GM21619 (cell line): ENCODE measurements around the gene TOMM5.

Experiments
- ATAC-seq: cut with Tn5 transposase; IDR thresholded peaks from one replicate; pipeline ENCODE4 v1.9.1; 2021; ENCODE audit not compliant: unreplicated experiment

The TOMM5 gene

DNA sequence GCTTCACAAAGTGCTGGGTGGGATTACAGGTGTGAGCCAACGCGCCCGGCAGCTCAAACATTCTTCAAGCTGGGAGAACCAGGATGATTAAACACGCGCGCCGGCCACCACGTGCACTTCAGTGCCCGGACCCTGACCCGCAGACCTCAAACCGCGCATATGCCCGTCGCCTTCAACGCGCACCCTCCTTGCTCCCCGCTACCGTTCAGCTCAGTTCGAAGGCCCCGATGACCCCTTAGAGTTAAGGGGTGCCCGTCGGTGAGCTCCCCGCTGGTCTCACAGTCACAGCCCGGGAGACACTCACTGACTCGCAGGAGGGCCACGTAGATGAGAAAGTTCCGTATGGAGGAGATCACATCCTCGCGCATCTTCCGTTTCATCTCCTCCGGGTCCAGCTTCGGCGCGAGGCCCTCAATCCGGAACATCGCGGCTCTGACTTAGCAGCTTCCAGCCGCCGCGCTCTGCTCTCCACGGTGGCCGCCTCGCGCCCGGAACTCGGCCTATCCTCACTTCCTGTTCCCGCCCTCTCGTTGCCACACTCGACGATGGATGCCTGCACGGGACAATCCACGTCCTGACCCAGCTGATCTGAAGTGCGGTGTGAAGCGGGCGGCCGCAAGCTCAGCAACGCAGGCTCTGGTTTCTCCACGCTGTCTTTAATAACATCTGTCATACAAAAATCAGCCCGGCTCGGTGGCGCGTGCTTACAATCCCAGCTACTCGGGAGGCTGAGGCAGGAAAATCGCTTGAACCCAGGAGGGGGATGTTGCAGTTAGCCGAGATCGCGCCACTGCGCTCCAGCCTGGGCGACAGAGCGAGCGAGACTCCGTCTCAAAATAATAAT, at the start of gene TOMM5:
TOMM5 (minus strand) TSS at position 490 of the 844 bp plus-strand sequence; CDS start at position 425, 65 bp downstream.
- peak; percentile 89 for ATAC-seq

- no peak for ATAC-seq
Measured at GRCh38 chr9:37641331-37641730, 48.9 kb upstream of the TOMM5 start.

GRCh38 chr9:37640246-37640645, 47.8 kb upstream of the TOMM5 start:
- ATAC-seq = no peak

GRCh38 chr9:37639841-37640240, 47.4 kb upstream of the TOMM5 start:
- no peak for ATAC-seq

DNA sequence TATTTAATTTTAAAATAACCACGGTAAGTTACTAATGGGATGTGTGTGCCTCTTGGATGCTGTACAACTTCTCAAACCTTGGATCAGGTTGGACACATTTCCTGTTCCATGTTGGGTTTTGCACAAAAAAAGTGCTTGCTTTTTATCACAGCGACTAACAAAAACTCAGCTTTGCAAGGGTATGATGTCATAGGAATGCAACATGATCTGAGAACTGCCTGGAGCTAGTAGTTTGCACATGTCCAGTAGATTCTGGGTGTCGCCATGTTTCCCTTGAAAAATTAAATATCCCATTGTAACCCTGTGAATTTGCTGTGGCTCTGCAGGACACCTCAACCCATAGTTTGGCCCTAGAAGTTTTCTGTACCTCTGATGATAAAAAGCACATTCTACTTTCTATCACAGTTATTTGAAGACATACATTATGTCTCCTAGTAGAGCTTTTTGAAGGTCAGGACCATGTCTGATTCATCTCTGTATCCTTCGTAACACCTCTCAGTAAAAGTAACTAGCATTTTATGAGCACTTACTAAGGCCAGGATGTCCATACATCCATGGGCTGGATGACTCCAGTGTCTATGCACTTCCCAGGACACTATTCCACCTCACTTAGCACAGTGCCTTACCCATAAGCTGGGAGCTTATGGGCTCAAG, 46.8 kb upstream of the TOMM5 start:
- no peak for ATAC-seq

DNA sequence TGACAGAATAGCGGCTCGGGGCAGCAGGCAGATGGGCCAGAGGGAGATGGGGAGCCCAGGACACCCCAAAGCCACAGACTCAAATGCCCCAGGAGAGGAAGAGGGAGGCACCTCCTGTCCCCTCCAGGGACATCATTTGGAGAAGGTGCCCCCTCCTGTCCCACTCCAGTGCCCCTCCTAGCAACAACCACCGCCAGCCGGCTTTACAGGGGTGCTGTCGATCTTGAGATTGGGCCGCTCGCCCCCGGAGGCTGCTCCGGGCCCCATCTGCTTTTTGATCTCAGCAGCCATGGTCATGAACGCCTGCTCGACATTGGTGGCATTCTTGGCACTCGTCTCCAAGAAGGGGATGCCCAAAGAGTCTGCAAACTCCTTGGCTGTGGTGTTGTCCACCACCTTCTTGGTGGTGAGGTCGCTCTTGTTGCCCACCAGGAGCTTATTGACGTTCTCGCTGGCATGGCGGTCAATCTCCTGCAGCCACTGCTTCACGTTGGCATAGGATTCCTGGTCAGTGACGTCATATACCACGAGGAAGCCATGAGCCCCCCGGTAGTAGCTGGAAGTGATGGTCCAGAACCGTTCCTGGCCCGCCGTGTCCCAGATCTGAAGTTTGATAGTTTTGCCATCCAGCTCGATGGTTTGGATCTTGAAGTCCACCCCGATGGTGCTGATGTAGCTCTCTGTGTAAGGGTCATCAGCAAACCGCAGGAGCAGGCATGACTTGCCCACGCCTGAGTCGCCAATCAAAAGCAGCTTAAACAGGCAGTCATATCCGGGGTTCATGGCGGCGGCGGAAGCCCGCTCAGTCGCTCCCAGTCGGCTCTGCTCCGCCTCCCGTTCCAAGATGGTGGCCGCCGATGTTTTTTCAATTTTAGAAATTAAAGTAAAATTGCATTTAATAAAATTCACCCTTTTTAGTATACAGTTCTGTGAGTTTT, 44.4 kb upstream of the TOMM5 start:
- no peak for ATAC-seq

DNA sequence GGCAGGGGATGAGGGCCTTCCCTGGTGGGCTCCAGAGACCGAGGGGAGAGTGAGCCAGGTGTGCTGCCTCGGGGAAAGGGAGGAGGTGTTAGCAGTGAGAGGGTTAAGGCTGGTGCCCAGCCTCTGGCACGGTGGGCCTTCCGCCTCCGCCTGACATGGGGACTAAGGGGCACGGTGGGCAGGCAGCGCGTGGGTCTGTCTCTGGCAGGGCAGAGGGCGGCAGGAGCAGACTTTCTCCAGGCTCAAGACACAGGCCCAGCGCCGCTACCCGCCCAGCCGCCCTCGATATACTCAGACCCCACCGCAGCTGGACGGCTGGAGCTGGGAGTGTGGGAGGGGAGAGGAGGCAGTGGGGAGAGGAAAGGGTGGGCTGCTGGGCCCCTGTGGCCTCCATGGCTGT, 43.4 kb upstream of the TOMM5 start:
- ATAC-seq = no peak

- no peak for ATAC-seq
Measured at GRCh38 chr9:37632479-37632878, 40.1 kb upstream of the TOMM5 start.

DNA sequence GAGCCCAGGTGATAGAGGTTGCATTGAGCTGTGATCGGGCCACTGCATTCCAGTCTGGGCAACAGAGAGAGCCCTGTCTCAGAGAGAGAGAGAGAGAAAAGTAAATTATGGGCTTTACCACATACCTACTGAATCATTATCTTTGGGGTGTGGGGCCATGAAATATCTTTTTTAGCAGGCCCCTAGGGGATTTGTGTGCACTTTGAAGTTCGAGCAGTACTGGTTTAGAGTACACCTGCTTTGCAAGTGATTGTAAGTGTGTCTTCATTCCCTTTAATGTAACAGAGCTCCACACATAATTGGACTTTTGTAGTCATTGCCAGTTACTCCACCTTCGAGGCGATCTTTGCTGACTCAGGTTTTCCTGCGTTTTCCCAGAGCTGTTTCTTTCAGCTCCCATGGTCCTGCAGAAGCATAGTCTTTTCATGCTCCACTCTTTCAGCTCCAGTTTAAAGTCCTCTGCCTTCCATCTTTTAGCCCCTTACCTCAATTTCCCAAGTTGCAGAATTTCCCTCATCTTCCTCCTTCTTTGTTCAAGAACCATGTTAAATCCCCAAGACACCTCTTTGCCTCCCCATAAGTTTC, 34.4 kb upstream of the TOMM5 start:
- ATAC-seq = no peak

- ATAC-seq = no peak
Measured at GRCh38 chr9:37625758-37626147, 33.4 kb upstream of the TOMM5 start.

DNA sequence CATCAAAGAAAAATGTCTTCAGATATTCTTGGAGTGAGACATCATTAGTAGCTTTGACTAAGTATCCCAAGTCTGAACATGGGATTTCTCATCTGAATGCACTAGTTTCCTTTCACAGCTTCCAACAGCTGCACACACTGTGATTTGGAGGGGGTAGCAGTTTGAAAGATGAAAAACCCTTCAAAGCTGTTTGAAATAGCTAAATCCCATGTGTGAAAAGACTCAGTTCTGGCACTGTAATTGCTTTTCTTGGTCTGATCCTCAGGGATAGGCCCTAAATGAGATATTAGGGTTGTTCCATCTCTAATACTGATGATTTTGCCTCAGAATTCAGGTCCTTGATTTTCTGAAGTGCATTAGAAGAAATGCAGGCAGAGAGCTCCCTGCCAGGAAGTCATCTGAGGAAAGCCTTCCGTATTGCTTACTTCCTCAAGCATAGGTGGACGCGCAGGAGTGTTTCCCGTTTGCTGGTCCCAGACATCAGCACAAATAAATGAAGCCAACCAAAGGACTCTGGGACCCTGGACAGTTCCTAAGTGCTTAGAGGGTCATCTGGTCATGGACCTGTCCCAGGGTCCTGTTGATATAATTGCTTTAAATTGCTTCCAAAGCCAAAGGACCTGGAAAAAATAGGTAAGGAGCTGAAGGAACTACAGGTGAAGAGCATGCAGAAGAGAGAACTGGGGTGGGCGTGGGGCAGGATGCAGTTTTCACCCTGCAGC, 32.8 kb upstream of the TOMM5 start:
- ATAC-seq = no peak

- ATAC-seq = no peak
Measured at GRCh38 chr9:37624073-37624472, 31.7 kb upstream of the TOMM5 start.

GRCh38 chr9:37623267-37623666, 30.9 kb upstream of the TOMM5 start:
- ATAC-seq = no peak

DNA sequence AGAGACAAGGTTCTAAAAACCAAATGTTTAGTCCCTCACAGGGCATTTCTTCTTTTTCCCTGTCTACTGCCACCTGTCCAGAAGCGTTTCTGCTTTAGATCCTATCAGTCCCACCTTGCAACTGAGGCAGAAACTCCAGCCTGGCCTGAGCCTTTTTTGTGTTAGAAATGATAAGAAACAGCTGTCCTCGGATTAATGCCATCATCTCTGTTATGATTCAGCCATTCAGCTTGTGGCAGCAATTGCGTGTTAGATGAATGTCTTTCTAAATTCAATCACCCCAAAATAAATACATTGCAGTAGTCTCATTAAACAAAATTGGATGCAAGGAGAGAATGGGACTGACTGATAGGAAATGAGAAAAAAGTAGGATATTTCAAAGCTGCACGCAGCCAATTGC, 30.1 kb upstream of the TOMM5 start:
- no peak for ATAC-seq

- ATAC-seq = no peak
Measured at GRCh38 chr9:37621273-37622121, 29.1 kb upstream of the TOMM5 start.

GRCh38 chr9:37620396-37620795, 28.0 kb upstream of the TOMM5 start:
- no peak for ATAC-seq

DNA sequence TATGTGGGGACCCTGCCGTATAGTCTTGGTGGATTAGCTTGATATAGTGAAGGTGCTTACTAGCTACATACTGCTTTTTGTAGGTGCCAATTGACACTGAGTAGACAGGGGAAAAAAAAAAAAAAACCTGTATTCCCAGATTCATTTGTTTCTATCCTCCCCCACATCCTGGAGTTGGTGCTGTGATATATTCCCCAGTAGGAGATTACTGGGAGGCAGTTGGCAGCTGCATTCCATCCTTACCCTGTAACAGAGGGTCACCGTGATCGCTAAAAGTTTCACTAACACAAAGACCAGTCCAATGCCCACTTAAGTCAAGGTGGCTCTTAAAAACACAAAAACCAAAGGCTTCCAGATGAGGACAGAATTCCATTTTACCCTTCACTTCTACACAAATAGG, 27.4 kb upstream of the TOMM5 start:
- no peak for ATAC-seq

- ATAC-seq = no peak
Measured at GRCh38 chr9:37618817-37619216, 26.4 kb upstream of the TOMM5 start.

DNA sequence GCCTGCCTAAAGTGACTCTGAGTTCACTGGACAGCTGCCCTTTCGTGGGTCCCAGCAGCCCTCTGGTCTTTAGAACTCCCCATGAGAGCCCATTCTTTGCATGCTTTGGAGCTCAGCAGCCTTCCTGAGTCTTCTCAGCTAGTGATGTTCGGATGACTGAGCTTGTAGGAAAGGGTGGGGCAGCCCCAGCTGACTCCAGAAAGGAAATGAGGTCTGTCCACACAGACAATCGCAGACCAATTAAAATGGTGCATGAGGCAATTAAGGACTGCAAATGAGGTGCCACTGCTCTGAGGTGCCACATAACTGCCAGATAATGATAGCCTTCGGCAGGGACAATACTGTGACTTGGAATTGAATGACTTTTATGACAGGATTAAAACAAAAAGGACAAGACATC, 25.4 kb upstream of the TOMM5 start:
- no peak for ATAC-seq

DNA sequence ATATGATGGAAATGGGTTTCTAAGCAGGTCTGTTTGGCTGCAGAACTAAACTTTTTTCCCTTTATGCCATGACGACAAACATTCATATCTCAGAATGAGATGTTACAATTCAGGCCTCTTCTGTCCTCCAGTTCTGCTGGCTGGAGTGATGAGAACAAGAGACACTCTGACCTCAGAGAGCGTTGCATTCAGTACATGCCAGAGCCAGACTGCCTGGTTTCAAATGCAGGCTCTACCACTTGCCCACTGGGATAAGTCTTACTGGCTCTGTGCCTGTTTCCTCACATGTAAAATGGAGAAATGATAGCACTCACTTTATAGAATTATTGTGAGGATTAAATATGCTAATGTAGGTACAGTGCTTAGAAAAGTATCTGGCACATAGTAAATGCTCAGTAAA, 24.8 kb upstream of the TOMM5 start:
- ATAC-seq = no peak
